K562 (cell line): ENCODE data around the gene LZTR1. TPM values are rescaled to one million over a fixed set of nuclear protein-coding genes. Genes with fewer than 3 reads are reported as not detected.
A peak's percentile ranks its signal among the peaks of the same experiment; 100 is the strongest.

Experiments used
- BCLAF1 ChIP-seq, 2 experiments: fragments of 450-650 bp in 1 of 2; IDR thresholded peaks; 2 replicates each; pipeline ENCODE4 v1.6.1; 2011 to 2017; ENCODE audit warnings: low read depth in 2 of 2, antibody characterized with exemption in 1 of 2, borderline replicate concordance in 1 of 2, low read length in 1 of 2, mild to moderate bottlenecking in 1 of 2, mixed read lengths in 1 of 2; ENCODE audit not compliant: control insufficient read depth in 1 of 2
- HLTF ChIP-seq: fragments of 450-650 bp; IDR thresholded peaks from 2 replicates; pipeline ENCODE4 v1.6.1; 2016
- MAFG ChIP-seq: fragments of 450-650 bp; conservative IDR thresholded peaks from 2 replicates; pipeline ENCODE4 v1.6.1; 2016; ENCODE audit warnings: missing genetic modification characterization, missing compliant biosample characterization
- MEF2A ChIP-seq: IDR thresholded peaks from 2 replicates; pipeline ENCODE4 v1.6.1; 2011; ENCODE audit warnings: low read depth, mild to moderate bottlenecking, low read length, moderate library complexity; ENCODE audit not compliant: control insufficient read depth
- MTA1 ChIP-seq: fragments of 450-650 bp; IDR thresholded peaks from 2 replicates; pipeline ENCODE4 v1.6.1; 2017; ENCODE audit warnings: borderline replicate concordance
- MXD1 ChIP-seq: fragments of 250-450 bp; sonication (Bioruptor Pico); IDR thresholded peaks from 2 replicates; pipeline ENCODE4 v1.8.0; 2021; ENCODE audit warnings: borderline replicate concordance, mild to moderate bottlenecking, moderate library complexity; ENCODE audit not compliant: poor library complexity, severe bottlenecking
- NR2F6 ChIP-seq: fragments of 450-650 bp; formaldehyde crosslinking; IDR thresholded peaks from 2 replicates; pipeline ENCODE4 v1.4.0; 2020; ENCODE audit warnings: mild to moderate bottlenecking
- NR4A1 ChIP-seq, 2 experiments: fragments of 250-450 bp in 1 of 2; fragments of 450-650 bp in 1 of 2; sonication (Bioruptor Pico) in 1 of 2; IDR thresholded peaks; 2 replicates each; pipeline versions ENCODE4 v1.4.0 to v1.6.1; 2016 to 2020; ENCODE audit warnings: mild to moderate bottlenecking in 2 of 2, missing compliant biosample characterization in 1 of 2, missing genetic modification characterization in 1 of 2, moderate library complexity in 1 of 2
- PYGO2 ChIP-seq: fragments of 450-650 bp; IDR thresholded peaks from 2 replicates; pipeline ENCODE4 v1.6.1; 2016; ENCODE audit warnings: mild to moderate bottlenecking, missing genetic modification characterization, moderate library complexity, missing compliant biosample characterization
- RBM25 ChIP-seq: fragments of 200-400 bp; formaldehyde crosslinking; IDR thresholded peaks from 2 replicates; pipeline ENCODE4 v1.6.1; 2018; ENCODE audit warnings: low read length, low read depth, moderate library complexity; ENCODE audit not compliant: severe bottlenecking
- SMARCE1 ChIP-seq: fragments of 450-650 bp; IDR thresholded peaks from 2 replicates; pipeline ENCODE4 v1.7.1; 2016; ENCODE audit warnings: mild to moderate bottlenecking
- SNIP1 ChIP-seq: fragments of 450-650 bp; IDR thresholded peaks from 2 replicates; pipeline ENCODE4 v1.7.1; 2017; ENCODE audit warnings: low read depth, mild to moderate bottlenecking
- TFAM ChIP-seq: fragments of 250-450 bp; sonication (Bioruptor Pico); conservative IDR thresholded peaks from 2 replicates; pipeline ENCODE4 v1.5.0; 2021; ENCODE audit warnings: mild to moderate bottlenecking, moderate library complexity
- THRAP3 ChIP-seq: fragments of 450-650 bp; IDR thresholded peaks from 2 replicates; pipeline ENCODE4 v1.6.1; 2016; ENCODE audit warnings: mild to moderate bottlenecking, inconsistent platforms, borderline replicate concordance
- TRIM28 ChIP-seq: fragments of 450-650 bp; IDR thresholded peaks from 2 replicates; pipeline ENCODE4 v1.6.1; 2017
- ZBTB49 ChIP-seq: sonication (generic); formaldehyde crosslinking; IDR thresholded peaks from 2 replicates; pipeline ENCODE4 v1.8.0; 2022; ENCODE audit warnings: missing genetic modification reagents, mild to moderate bottlenecking, borderline replicate concordance
- ZNF75A ChIP-seq: fragments of 450-650 bp; formaldehyde crosslinking; IDR thresholded peaks from 2 replicates; pipeline ENCODE4 v1.4.0; 2020; ENCODE audit warnings: mild to moderate bottlenecking
- polyA plus RNA-seq, 8 experiments: library from polyadenylated mRNA; depleted of rRNA in 4 of 8; stranded (reverse) in 5 of 8; unstranded in 3 of 8; fragments of >200 nt; fragmentation: Nextera tagmentation in 2 of 8; fragmentation: Illumina TruSeq in 1 of 8; extraction: Ambion mirVana in 2 of 8; extraction: Trizol in 1 of 8; gene quantifications; 2 replicates each; pipeline versions ENCODE4 v1.2.1 to v1.2.3, GENCODE V29; 2011 to 2014; ENCODE audit warnings: inconsistent platforms in 1 of 8, missing spikeins in 1 of 8
- total RNA-seq, 7 experiments: library from RNA; depleted of rRNA in 6 of 7; stranded (reverse); fragments of >200 nt in 6 of 7; fragmentation: Illumina TruSeq in 2 of 7; extraction: Trizol in 2 of 7; gene quantifications; 2 replicates each; pipeline versions ENCODE4 v1.2.1 to v1.2.3, GENCODE V29; 2011 to 2021; ENCODE audit warnings: low replicate concordance in 1 of 7

The LZTR1 gene
- total and polyA plus RNA-seq, 9 of the 15 experiments (the other 6 are each of a cell fraction or from before 2014, with no cell fraction given): 2.2 to 135 (median 63.0) TPM

DNA sequence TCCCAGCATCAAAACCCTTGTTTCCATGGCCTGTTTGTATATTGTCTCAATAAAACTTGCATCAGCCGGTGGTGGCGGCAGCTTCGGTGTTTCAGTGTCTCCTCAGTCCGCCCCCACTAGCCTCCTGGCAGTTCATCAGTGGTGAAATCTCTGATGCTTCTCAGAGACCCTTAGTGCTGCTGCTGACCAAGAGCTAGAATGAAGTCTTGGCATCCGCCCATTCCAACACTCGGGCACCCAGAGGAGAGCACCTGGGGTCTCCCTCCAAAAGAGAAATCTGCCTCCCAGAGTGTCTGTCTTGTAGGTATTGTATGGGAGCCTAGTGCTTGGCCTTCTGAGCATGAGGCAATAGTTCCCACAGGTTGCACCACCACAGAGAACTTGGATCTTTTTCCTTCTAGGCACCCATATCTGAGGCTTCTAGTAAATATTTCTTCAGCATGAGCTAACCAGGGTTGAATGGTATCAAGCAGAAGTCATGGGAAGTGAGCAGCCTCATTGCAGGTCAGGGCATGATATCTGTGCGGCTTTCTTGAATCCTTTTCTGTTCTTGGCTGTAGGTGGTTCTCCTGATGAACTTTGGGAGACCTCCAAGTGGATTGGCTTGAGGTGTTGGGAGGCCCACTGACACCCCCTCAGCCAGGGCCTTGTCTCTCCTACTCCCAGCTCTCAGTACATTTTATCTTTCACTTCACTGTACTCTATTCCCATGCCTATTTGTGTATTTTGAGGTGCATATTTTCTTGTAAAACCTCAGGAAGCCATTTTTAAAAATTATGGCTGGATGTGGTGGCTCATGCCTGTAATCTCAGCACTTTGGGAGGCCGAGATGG is 28.2 kb upstream of the LZTR1 start (continued):
- TF ChIP-seq BCLAF1 (IDR thresholded peaks at IDR 0.05; ENCODE audit: borderline replicate concordance in 1 of 2, control insufficient read depth in 1 of 2, low read depth in 2 of 2, low read length in 1 of 2) (no peak), THRAP3 (0 out of 2 replicates have a peak, but pooled peaks have one; percentile 20), PYGO2 (no peak), SNIP1 (no peak), TRIM28 (no peak), HLTF (no peak), MXD1 (CRISPR knock-in tag) (peak; percentile 26), MAFG (tag) (no peak), MTA1 (no peak), SMARCE1 (no peak), NR2F6 (CRISPR knock-in tag) (no peak), ZNF75A (no peak), TFAM (CRISPR knock-in tag) (no peak), ZBTB49 (CRISPR knock-in tag) (0 out of 2 replicates have a peak, but pooled peaks have one; percentile 54), NR4A1 (CRISPR knock-in tag; IDR thresholded peaks at IDR 0.05) (no peak), NR4A1 (tag; IDR thresholded peaks at IDR 0.05) (peak; percentile 86), MEF2A (no peak), RBM25 (no peak)
